EH (cell line): ENCODE results near the gene MAB21L2.

Experiments
- DNase-seq: peaks from one replicate; pipeline ENCODE4 v3.0.0-alpha.2; 2015; ENCODE audit warnings: low read depth

Gene MAB21L2

GRCh38 chr4:150577796-150578195, 4.2 kb upstream of the MAB21L2 start:
- DNase-seq = no peak

- DNase-seq = peak; percentile 14
Observed at GRCh38 chr4:150578745-150579501, 3.0 kb upstream of the MAB21L2 start.

- DNase-seq = peak; percentile 50
Observed at GRCh38 chr4:150579551-150580234, 2.3 kb upstream of the MAB21L2 start.

- no peak for DNase-seq
Observed at GRCh38 chr4:150580306-150580705, 1.6 kb upstream of the MAB21L2 start.

GRCh38 chr4:150581056-150581605, 820 bp upstream of the MAB21L2 start:
- no peak for DNase-seq

- DNase-seq = no peak
Observed at GRCh38 chr4:150581641-150582051, 305 bp upstream of the MAB21L2 start.

GRCh38 chr4:150582873-150583286, 929 bp downstream of the MAB21L2 start:
- no peak for DNase-seq

- DNase-seq = peak; percentile 13
Observed at GRCh38 chr4:150583287-150584110, 1.5 kb downstream of the MAB21L2 start.

GRCh38 chr4:150584111-150584915, 2.4 kb downstream of the MAB21L2 start:
- DNase-seq = no peak

GRCh38 chr4:150585611-150586010, 3.7 kb downstream of the MAB21L2 start:
- no peak for DNase-seq

GRCh38 chr4:150586162-150586810, 4.3 kb downstream of the MAB21L2 start:
- no peak for DNase-seq

GRCh38 chr4:150588316-150588715, 6.4 kb downstream of the MAB21L2 start:
- DNase-seq = no peak

- DNase-seq = no peak
Observed at GRCh38 chr4:150589157-150589556, 7.2 kb downstream of the MAB21L2 start.

- DNase-seq = no peak
Observed at GRCh38 chr4:150590631-150591030, 8.7 kb downstream of the MAB21L2 start.

- no peak for DNase-seq
Observed at GRCh38 chr4:150591406-150591805, 9.5 kb downstream of the MAB21L2 start.

- DNase-seq = no peak
Observed at GRCh38 chr4:150591904-150592303, 10.0 kb downstream of the MAB21L2 start.

- peak; percentile 38 for DNase-seq
Observed at GRCh38 chr4:150593996-150594395, 12.0 kb downstream of the MAB21L2 start.

- DNase-seq = no peak
Observed at GRCh38 chr4:150598909-150599308, 17.0 kb downstream of the MAB21L2 start.

GRCh38 chr4:150599547-150599946, 17.6 kb downstream of the MAB21L2 start:
- no peak for DNase-seq

- DNase-seq = no peak
Observed at GRCh38 chr4:150600812-150601445, 19.0 kb downstream of the MAB21L2 start.
